Measurements from ENCODE around the gene SIPA1. TPM values are rescaled to one million over a fixed set of nuclear protein-coding genes. Genes with fewer than 3 reads are reported as not detected.
A peak's percentile ranks its signal among the peaks of the same experiment; 100 is the strongest.

The SIPA1 gene
- total and polyA plus RNA-seq, 2 of the 13 experiments (the other 11 are each of a cell fraction or from before 2014, with no cell fraction given): 5.8 to 7.7 TPM

GRCh38 chr11:65613091-65613928, 24.6 kb upstream of the SIPA1 start:
- Histone ChIP-seq H3K27me3 (ENCODE audit: control insufficient read depth in 1 of 2, insufficient read depth in 2 of 2, low read length in 2 of 2) (no peaks in the 10 kb centered on the region; a peak in 1 of 5 replicates), H4K20me1 (ENCODE audit: insufficient read depth, low read length) (peaks cover 23% of the 10 kb centered on the region; the same call in 1 of the 2 replicates), H3K4me3 (replicated peaks in 1 of 3; ENCODE audit: insufficient read depth in 1 of 3, low read depth in 2 of 3, low read length in 3 of 3) (peak overlapping the region; percentile 84 to 97 (median 94)), H3K27ac (ENCODE audit: extremely low read length, insufficient read depth, low read length) (peak overlapping the region; percentile 90), H3K4me1 (ENCODE audit: insufficient read depth, low read length) (peaks cover 51% of the 10 kb centered on the region), H3K79me2 (ENCODE audit: insufficient read depth, low read length) (peaks cover 66% of the 10 kb centered on the region), H3K4me2 (ENCODE audit: low read depth, low read length) (peak overlapping the region; percentile 96), H3K36me3 (replicated peaks in 1 of 2; ENCODE audit: control insufficient read depth in 1 of 2, insufficient read depth in 2 of 2, low read length in 2 of 2) (peaks cover 10 to 38% of the 10 kb centered on the region in 2 experiments; a peak in 4 of 5 replicates), H2AFZ (ENCODE audit: low read length) (no peak overlapping the region), H3K9ac (ENCODE audit: insufficient read depth, low read depth, low read length) (peak overlapping the region; percentile 95), H3K9me3 (ENCODE audit: low read length) (no peaks in the 10 kb centered on the region)
- intact Hi-C loops (cut with micrococcal nuclease; ENCODE audit: unreplicated experiment) (no loop called here), in situ Hi-C loops (cut with HindIII; ENCODE audit: extremely low pct_ligation_motif_present, low pct_unique_long_range_greater_than_20kb) (loop anchor here (5.0 kb wide), 1 partner anchor 36 kb away; the partner anchor contains the start of gene EHBP1L1)
- DNase-seq (ENCODE audit: low spot score) (no peak), ATAC-seq (no peak; the same call in 2 of the 3 replicates), FAIRE-seq (no peak)
- BruUV-seq (replicated peaks): no TSS peak
- 0% methylated on average over 5 of the region's 43 CpGs for WGBS (ENCODE audit: low lambda C conversion rate)
- CTCF ChIA-PET (ENCODE audit: low intra/inter-chr PET ratio, low total read pairs): no interaction called here
- POLR2A ChIA-PET: interaction anchor here (0.6 to 4.3 kb wide), 11 partner anchors 11 to 194 kb away, joined by 3 to 48 read pairs (median 4); partner anchors contain the start of genes KAT5, SIPA1 and ZNRD2
- TF ChIP-seq BORCS8-MEF2B (CRISPR knock-in tag; IDR thresholded peaks at IDR 0.05): 0 out of 2 replicates have a peak, but pooled peaks have one; percentile 24
- TF ChIP-seq CBFB (CRISPR knock-in tag; IDR thresholded peaks at IDR 0.05): no peak
- no peak for TF ChIP-seq SOX6 (IDR thresholded peaks at IDR 0.05)
- TF ChIP-seq SOX6 (CRISPR knock-in tag; IDR thresholded peaks at IDR 0.05): no peak
- no peak for TF ChIP-seq SMAD1 (CRISPR knock-in tag; IDR thresholded peaks at IDR 0.05; ENCODE audit: borderline replicate concordance, low read depth)
- no peak for TF ChIP-seq ZNF75D (CRISPR knock-in tag; IDR thresholded peaks at IDR 0.05; ENCODE audit: borderline replicate concordance)
- TF ChIP-seq TBL1XR1 (IDR thresholded peaks at IDR 0.05; ENCODE audit: borderline replicate concordance, low read length, partially characterized antibody): no peak
- TF ChIP-seq RBFOX2 (IDR thresholded peaks at IDR 0.05; ENCODE audit: low read depth, low read length): peak; percentile 38
- TF ChIP-seq ESRRA (CRISPR knock-in tag; IDR thresholded peaks at IDR 0.05; ENCODE audit: low read depth): no peak
- no peak for TF ChIP-seq KLF9 (CRISPR knock-in tag; IDR thresholded peaks at IDR 0.05; ENCODE audit: low read depth)
- TF ChIP-seq ZBTB43 (CRISPR knock-in tag; conservative IDR thresholded peaks at IDR 0.05): no peak
- TF ChIP-seq ZUFSP (CRISPR knock-in tag; IDR thresholded peaks at IDR 0.05; ENCODE audit: borderline replicate concordance): no peak
- TF ChIP-seq IRF9 (CRISPR knock-in tag; IDR thresholded peaks at IDR 0.05; ENCODE audit: borderline replicate concordance): peak; percentile 17; the same call in 1 of the 2 replicates
- TF ChIP-seq TFE3 (CRISPR knock-in tag; IDR thresholded peaks at IDR 0.05): no peak
- no peak for TF ChIP-seq E2F1 (CRISPR knock-in tag; IDR thresholded peaks at IDR 0.05)
- peak; percentile 48; the same call in 1 of the 2 replicates for TF ChIP-seq ZFP90 (CRISPR knock-in tag; IDR thresholded peaks at IDR 0.05; ENCODE audit: borderline replicate concordance)
